HEK293 (cell line): Measurements from ENCODE around the gene MFSD11.

Experiments
- BCL11A ChIP-seq: fragments of 450-650 bp; formaldehyde crosslinking; IDR thresholded peaks from 2 replicates; pipeline ENCODE4 v1.5.1; 2016; ENCODE audit warnings: low read depth, missing biosample characterization, missing genetic modification characterization
- BCL11B ChIP-seq: fragments of 450-650 bp; formaldehyde crosslinking; IDR thresholded peaks from 2 replicates; pipeline ENCODE4 v1.5.1; 2016; ENCODE audit warnings: low read depth, missing biosample characterization, missing genetic modification characterization
- GLI2 ChIP-seq: fragments of 450-650 bp; formaldehyde crosslinking; IDR thresholded peaks from 2 replicates; pipeline ENCODE4; 2017; ENCODE audit warnings: missing biosample characterization, missing genetic modification characterization, low read depth, borderline replicate concordance
- IKZF3 ChIP-seq: fragments of 450-650 bp; IDR thresholded peaks from 2 replicates; pipeline ENCODE4 v1.5.0; 2018; ENCODE audit warnings: missing biosample characterization, mild to moderate bottlenecking, missing genetic modification characterization, moderate library complexity
- MEIS1 ChIP-seq: sonication (generic); formaldehyde crosslinking; IDR thresholded peaks from 2 replicates; pipeline ENCODE4 v1.8.1; 2022; ENCODE audit warnings: missing genetic modification reagents, mild to moderate bottlenecking, borderline replicate concordance
- PBX3 ChIP-seq: sonication (generic); formaldehyde crosslinking; IDR thresholded peaks from 2 replicates; pipeline ENCODE4 v1.8.1; 2022; ENCODE audit warnings: mild to moderate bottlenecking, moderate library complexity, missing genetic modification reagents
- PRDM6 ChIP-seq: fragments of 450-650 bp; formaldehyde crosslinking; IDR thresholded peaks from 2 replicates; pipeline ENCODE4 v1.5.1; 2017; ENCODE audit warnings: missing biosample characterization, missing genetic modification characterization
- REPIN1 ChIP-seq: fragments of 450-650 bp; formaldehyde crosslinking; IDR thresholded peaks from 2 replicates; pipeline ENCODE4 v1.5.1; 2017; ENCODE audit warnings: missing biosample characterization, missing genetic modification characterization, low read depth
- SCRT1 ChIP-seq: fragments of 450-650 bp; formaldehyde crosslinking; IDR thresholded peaks from 2 replicates; pipeline ENCODE4 v1.5.1; 2016; ENCODE audit warnings: missing biosample characterization, missing genetic modification characterization, borderline replicate concordance
- SCRT2 ChIP-seq: fragments of 450-650 bp; formaldehyde crosslinking; IDR thresholded peaks from 2 replicates; pipeline ENCODE4 v1.5.1; 2016; ENCODE audit warnings: missing biosample characterization, missing genetic modification characterization
- SP3 ChIP-seq: fragments of 450-650 bp; formaldehyde crosslinking; IDR thresholded peaks from 2 replicates; pipeline ENCODE4 v1.5.1; 2016; ENCODE audit warnings: missing biosample characterization, missing genetic modification characterization
- SP7 ChIP-seq: fragments of 450-650 bp; formaldehyde crosslinking; IDR thresholded peaks from 2 replicates; pipeline ENCODE4 v1.5.1; 2016; ENCODE audit warnings: missing biosample characterization, missing genetic modification characterization
- WT1 ChIP-seq: fragments of 450-650 bp; formaldehyde crosslinking; IDR thresholded peaks from 2 replicates; pipeline ENCODE4 v1.5.1; 2016; ENCODE audit warnings: missing biosample characterization, missing genetic modification characterization
- YY2 ChIP-seq: fragments of 450-650 bp; formaldehyde crosslinking; IDR thresholded peaks from 2 replicates; pipeline ENCODE4 v1.5.1; 2016; ENCODE audit warnings: missing biosample characterization, missing genetic modification characterization
- ZFP69B ChIP-seq: fragments of 450-650 bp; formaldehyde crosslinking; IDR thresholded peaks from 2 replicates; pipeline ENCODE4 v1.5.1; 2016; ENCODE audit warnings: missing biosample characterization, missing genetic modification characterization
- ZNF146 ChIP-seq: fragments of 450-650 bp; formaldehyde crosslinking; IDR thresholded peaks from 2 replicates; pipeline ENCODE4 v1.5.1; 2016; ENCODE audit warnings: missing biosample characterization, missing genetic modification characterization
- ZNF157 ChIP-seq: fragments of 450-650 bp; formaldehyde crosslinking; IDR thresholded peaks from 2 replicates; pipeline ENCODE4 v1.5.1; 2016; ENCODE audit warnings: missing biosample characterization, missing genetic modification characterization
- ZNF19 ChIP-seq: fragments of 450-650 bp; formaldehyde crosslinking; IDR thresholded peaks from 2 replicates; pipeline ENCODE4; 2016; ENCODE audit warnings: missing biosample characterization, missing genetic modification characterization, low read depth
- ZNF23 ChIP-seq: fragments of 450-650 bp; formaldehyde crosslinking; IDR thresholded peaks from 2 replicates; pipeline ENCODE4 v1.5.1; 2016; ENCODE audit warnings: missing biosample characterization, missing genetic modification characterization, borderline replicate concordance
- ZNF248 ChIP-seq: fragments of 450-650 bp; formaldehyde crosslinking; IDR thresholded peaks from 2 replicates; pipeline ENCODE4 v1.5.1; 2017; ENCODE audit warnings: missing biosample characterization, missing genetic modification characterization
- ZNF280C ChIP-seq: fragments of 450-650 bp; formaldehyde crosslinking; IDR thresholded peaks from 2 replicates; pipeline ENCODE4 v1.5.1; 2016; ENCODE audit warnings: missing biosample characterization, missing genetic modification characterization
- ZNF350 ChIP-seq: fragments of 450-650 bp; formaldehyde crosslinking; IDR thresholded peaks from 2 replicates; pipeline ENCODE4 v1.5.0; 2017; ENCODE audit warnings: missing biosample characterization, mild to moderate bottlenecking, missing genetic modification characterization
- ZNF416 ChIP-seq: fragments of 450-650 bp; formaldehyde crosslinking; IDR thresholded peaks from 2 replicates; pipeline ENCODE4 v1.5.1; 2016; ENCODE audit warnings: missing biosample characterization, missing genetic modification characterization
- ZNF510 ChIP-seq: fragments of 450-650 bp; formaldehyde crosslinking; IDR thresholded peaks from 2 replicates; pipeline ENCODE4 v1.5.1; 2018; ENCODE audit warnings: mild to moderate bottlenecking, missing genetic modification characterization, missing biosample characterization; ENCODE audit not compliant: insufficient replicate concordance
- ZNF521 ChIP-seq: fragments of 450-650 bp; formaldehyde crosslinking; IDR thresholded peaks from 2 replicates; pipeline ENCODE4 v1.5.1; 2017; ENCODE audit warnings: missing biosample characterization, mild to moderate bottlenecking, missing genetic modification characterization
- ZNF548 ChIP-seq: fragments of 450-650 bp; formaldehyde crosslinking; IDR thresholded peaks from 2 replicates; pipeline ENCODE4 v1.5.1; 2016; ENCODE audit warnings: missing biosample characterization, missing genetic modification characterization
- ZNF560 ChIP-seq: fragments of 450-650 bp; formaldehyde crosslinking; IDR thresholded peaks from 2 replicates; pipeline ENCODE4 v1.5.1; 2017; ENCODE audit warnings: missing biosample characterization, missing genetic modification characterization, borderline replicate concordance
- ZNF580 ChIP-seq: fragments of 450-650 bp; formaldehyde crosslinking; IDR thresholded peaks from 2 replicates; pipeline ENCODE4 v1.5.1; 2016; ENCODE audit warnings: missing biosample characterization, missing genetic modification characterization
- ZNF596 ChIP-seq: fragments of 450-650 bp; IDR thresholded peaks from 2 replicates; pipeline ENCODE4 v1.5.0; 2018; ENCODE audit warnings: missing biosample characterization, mild to moderate bottlenecking, missing genetic modification characterization, moderate library complexity
- ZNF747 ChIP-seq: fragments of 450-650 bp; formaldehyde crosslinking; IDR thresholded peaks from 2 replicates; pipeline ENCODE4 v1.5.1; 2016; ENCODE audit warnings: missing biosample characterization, missing genetic modification characterization
- ZNF792 ChIP-seq: fragments of 450-650 bp; formaldehyde crosslinking; IDR thresholded peaks from 2 replicates; pipeline ENCODE4 v1.5.1; 2016; ENCODE audit warnings: missing biosample characterization, missing genetic modification characterization
- ZNF830 ChIP-seq: fragments of 450-650 bp; IDR thresholded peaks from 2 replicates; pipeline ENCODE4 v1.5.0; 2018; ENCODE audit warnings: missing biosample characterization, missing genetic modification characterization, low read depth, mild to moderate bottlenecking, moderate library complexity
- ZNF837 ChIP-seq: fragments of 450-650 bp; formaldehyde crosslinking; IDR thresholded peaks from 2 replicates; pipeline ENCODE4 v1.5.1; 2016; ENCODE audit warnings: missing biosample characterization, missing genetic modification characterization
- ZSCAN18 ChIP-seq: fragments of 450-650 bp; formaldehyde crosslinking; IDR thresholded peaks from 2 replicates; pipeline ENCODE4 v1.5.1; 2016; ENCODE audit warnings: missing biosample characterization, missing genetic modification characterization

MFSD11 gene

GRCh38 chr17:76726776-76727718 lies 10.9 kb upstream of the MFSD11 start, which contains the start of gene METTL23 (continued):
- TF ChIP-seq ZNF580 (tag by site-specific recombination) (no peak), ZNF747 (tag by site-specific recombination) (no peak), ZNF548 (tag by site-specific recombination) (no peak), MEIS1 (CRISPR knock-in tag) (no peak), ZNF837 (tag by site-specific recombination) (no peak), ZNF248 (tag by site-specific recombination) (no peak), ZNF350 (tag by site-specific recombination) (no peak), ZNF792 (no peak), BCL11B (tag by site-specific recombination) (peak; percentile 49; the same call in 1 of the 2 replicates), PRDM6 (tag by site-specific recombination) (no peak), SP3 (tag by site-specific recombination) (no peak; the same call in none of the 2 replicates), ZNF157 (no peak), SP7 (peak; percentile 61), ZNF23 (tag by site-specific recombination) (no peak), ZNF596 (tag by site-specific recombination) (no peak), ZNF510 (tag by site-specific recombination) (no peak), ZNF830 (no peak), ZNF19 (tag by site-specific recombination) (no peak), WT1 (no peak), ZSCAN18 (tag by site-specific recombination) (no peak), ZNF521 (tag by site-specific recombination) (no peak), ZNF416 (no peak), ZNF146 (tag by site-specific recombination) (no peak), BCL11A (tag by site-specific recombination) (no peak; the same call in 1 of the 2 replicates), YY2 (tag by site-specific recombination) (no peak), GLI2 (tag by site-specific recombination) (no peak), ZNF280C (tag by site-specific recombination) (no peak), REPIN1 (no peak), SCRT1 (tag by site-specific recombination) (peak; percentile 51; the same call in 1 of the 2 replicates), PBX3 (CRISPR knock-in tag) (peak; percentile 63; the same call in 1 of the 2 replicates), IKZF3 (tag by site-specific recombination) (no peak), ZFP69B (no peak), SCRT2 (tag by site-specific recombination) (peak; percentile 75), ZNF560 (tag by site-specific recombination) (no peak)
